T-cell (primary cell): Measurements from ENCODE around the gene WRAP53. TPM values are rescaled to one million over a fixed set of nuclear protein-coding genes. Genes with fewer than 3 reads are reported as not detected.

Source experiments
- ATAC-seq, 4 experiments: fragments of 200-7000 bp in 3 of 4; fragments of 150-1000 bp in 1 of 4; cut with Tn5 transposase; replicated peaks in 1 of 4; 1 replicate in 3 of 4; 2 replicates in 1 of 4; pipeline ENCODE4 v1.10.0; 2021; ENCODE audit warnings: moderate library complexity in 3 of 4, mild to moderate bottlenecking in 2 of 4, moderate number of reproducible peaks in 1 of 4
- CTCF ChIA-PET, 2 donors: fragments of 300-600 bp; sonication (Branson Sonifier 250); formaldehyde crosslinking; loops; one replicate each; lab custom pipeline; 2022; ENCODE audit warnings: antibody characterized with exemption in 2 of 2; lab: Charles Lee
- POLR2A ChIA-PET, 2 donors: fragments of 300-600 bp; sonication (Branson Sonifier 250); formaldehyde crosslinking; loops; one replicate each; lab custom pipeline; 2022; ENCODE audit warnings: antibody characterized with exemption in 2 of 2; lab: Charles Lee
- DNase-seq, 35 experiments: peaks; one replicate each; pipeline versions ENCODE4 v3.0.0 to v3.0.0-alpha.2; 2013 to 2023
- H3K27ac ChIP-seq: one replicate; pipeline ENCODE4 v1.5.1; 2013; ENCODE audit warnings: low read length
- H3K27me3 ChIP-seq, 2 experiments: replicated peaks in 1 of 2; 1 replicate in 1 of 2; 2 replicates in 1 of 2; pipeline versions ENCODE4 v1.6.1 to v1.7.0; 2013; ENCODE audit warnings: low read length in 1 of 2, mixed read lengths in 1 of 2; ENCODE audit not compliant: control insufficient read depth in 2 of 2, insufficient read depth in 2 of 2; ENCODE audit errors: extremely low read depth in 1 of 2
- H3K36me3 ChIP-seq, 2 donors: 1 replicate in 1 of 2; 2 replicates in 1 of 2; pipeline versions ENCODE4 v1.6.1 to v1.7.0; 2013; ENCODE audit warnings: low read length in 1 of 2; ENCODE audit not compliant: control insufficient read depth in 2 of 2, insufficient read depth in 1 of 2; ENCODE audit errors: extremely low read depth in 1 of 2
- H3K4me1 ChIP-seq, 2 experiments: 1 replicate in 1 of 2; 2 replicates in 1 of 2; pipeline versions ENCODE4 v1.6.1 to v1.7.0; 2013; ENCODE audit warnings: low read length in 2 of 2, mixed read lengths in 1 of 2; ENCODE audit not compliant: insufficient read depth in 2 of 2, control insufficient read depth in 1 of 2; ENCODE audit errors: extremely low read depth in 1 of 2
- H3K4me3 ChIP-seq, 2 donors: 1 replicate in 1 of 2; 2 replicates in 1 of 2; pipeline versions ENCODE4 v1.5.1 to v1.7.0; 2013; ENCODE audit warnings: mild to moderate bottlenecking in 2 of 2, low read length in 1 of 2, moderate library complexity in 1 of 2; ENCODE audit not compliant: control insufficient read depth in 1 of 2; ENCODE audit errors: extremely low read depth in 1 of 2
- H3K9me3 ChIP-seq: 2 replicates; pipeline ENCODE4 v1.7.0; 2013
- H3K27ac Mint-ChIP-seq, 2 donors: one replicate each; pipeline ENCODE4 v1.8.0; 2020 to 2021; ENCODE audit warnings: mild to moderate bottlenecking in 2 of 2, mixed read lengths in 2 of 2
- H3K27me3 Mint-ChIP-seq, 2 donors: one replicate each; pipeline ENCODE4 v1.8.0; 2021 to 2022; ENCODE audit warnings: mixed read lengths in 2 of 2
- H3K36me3 Mint-ChIP-seq: one replicate; pipeline ENCODE4 v1.8.0; 2021; ENCODE audit warnings: mixed read lengths
- H3K4me1 Mint-ChIP-seq, 3 donors: one replicate each; pipeline ENCODE4 v1.8.0; 2020 to 2022; ENCODE audit warnings: mixed read lengths in 3 of 3, mild to moderate bottlenecking in 1 of 3
- H3K4me3 Mint-ChIP-seq, 3 donors: one replicate each; pipeline ENCODE4 v1.8.0; 2020 to 2022; ENCODE audit warnings: mild to moderate bottlenecking in 3 of 3, mixed read lengths in 3 of 3, moderate library complexity in 3 of 3
- H3K9me3 Mint-ChIP-seq, 3 donors: one replicate each; pipeline ENCODE4 v1.8.0; 2020 to 2022; ENCODE audit warnings: mixed read lengths in 3 of 3
- WGBS: methylation state at CpG from one replicate; pipeline ENCODE4 v1.1.5; 2013; ENCODE audit warnings: missing lambda C conversion rate; ENCODE audit not compliant: insufficient coverage; 5-methylcytosine and 5-hydroxymethylcytosine counted together
- total RNA-seq, 35 experiments: library from RNA in 6 of 35; stranded (reverse) in 6 of 35; fragments of 120-200 nt in 1 of 35; gene quantifications; one replicate each; pipeline versions ENCODE4 v1.2.1 to v1.2.4 and lab custom pipeline; 2013 to 2026

The WRAP53 gene
- total RNA-seq, 5 donors from 2014 or later (not counting 1 experiment from before 2014, with no cell fraction given), result 8.0 to 14.6 (median 13.1) TPM

- Mint-ChIP-seq H3K4me3 (no peak overlapping the region), H3K36me3 (peaks cover 28% of the 10 kb centered on the region), H3K9me3 (no peaks in the 10 kb centered on the region), H3K4me1 (peaks cover 3 to 7% (median 7%) of the 10 kb centered on the region in 3 donors), H3K27ac (no peak overlapping the region), H3K27me3 (no peaks in the 10 kb centered on the region)
- POLR2A ChIA-PET, result no interaction called here
- H3K9me3 ChIP-seq, result no peaks in the 10 kb centered on the region
- no peak for DNase-seq
- H3K36me3 ChIP-seq, result peaks cover 0 to 38% of the 10 kb centered on the region in 2 donors
- no peaks in the 10 kb centered on the region for H3K27me3 ChIP-seq
- no peaks in the 10 kb centered on the region for H3K4me1 ChIP-seq
- no peak for ATAC-seq
- no peak overlapping the region for H3K4me3 ChIP-seq
- CTCF ChIA-PET, result interaction anchor here in 1 of 2 donors (0.6 kb wide), 1 partner anchor 12 kb away, joined by 3 read pairs; the partner anchor contains the start of gene WRAP53
- no CpG with 5 or more reads among the region's 5 CpGs for WGBS
- no peak overlapping the region for H3K27ac ChIP-seq
Measured at GRCh38 chr17:7676533-7676932, 11.7 kb upstream of the WRAP53 start.

DNA sequence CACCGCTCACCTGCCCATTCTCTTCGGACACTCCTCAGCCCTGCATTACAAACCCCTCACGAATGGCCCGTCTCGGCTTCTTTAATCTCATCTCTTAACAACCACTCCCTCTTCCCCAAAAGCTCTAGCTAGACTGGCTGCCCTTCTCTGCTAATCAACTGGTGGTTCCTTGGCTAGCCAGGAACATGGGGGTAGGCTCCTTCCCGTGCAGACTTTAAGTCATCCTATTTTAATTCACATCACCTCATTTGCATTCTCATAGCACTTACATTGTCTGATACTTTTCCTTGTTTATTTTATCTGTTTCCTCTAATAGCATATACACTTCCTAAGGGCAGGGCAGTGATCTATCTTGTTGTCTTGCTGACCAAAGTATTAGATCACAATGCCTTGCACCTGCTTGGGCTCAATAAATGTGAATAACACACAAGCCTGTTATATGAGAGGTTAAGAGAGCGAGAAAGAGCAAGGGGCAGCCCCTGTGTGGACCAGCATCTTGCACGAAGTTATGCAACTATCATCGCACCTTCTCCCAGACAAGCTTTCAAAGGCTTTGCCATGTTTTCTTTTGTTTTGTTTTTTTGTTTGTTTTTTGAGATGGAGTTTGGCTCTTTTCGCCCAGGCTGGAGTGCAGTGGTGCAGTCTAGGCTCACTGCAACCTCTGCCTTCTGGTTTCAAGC lies 10.7 kb upstream of the WRAP53 start:
- Histone ChIP-seq H3K27ac (no peak overlapping the region), H3K27me3 (no peaks in the 10 kb centered on the region), H3K36me3 (peaks cover 0 to 31% of the 10 kb centered on the region in 2 donors), H3K4me3 (no peak overlapping the region), H3K4me1 (peaks cover 0 to 2% of the 10 kb centered on the region in 2 experiments), H3K9me3 (no peaks in the 10 kb centered on the region)
- H3K27me3 Mint-ChIP-seq, result no peaks in the 10 kb centered on the region
- ChIA-PET CTCF (interaction anchor here in 1 of 2 donors (0.6 kb wide), 2 partner anchors 11 to 45 kb away, joined by 3 read pairs; partner anchors contain the start of gene WRAP53), POLR2A (no interaction called here)
- H3K9me3 Mint-ChIP-seq, result no peaks in the 10 kb centered on the region
- DNase-seq (no peak), ATAC-seq (no peak)
- H3K27ac Mint-ChIP-seq, result peak overlapping the region in 1 of 2 donors; percentile 2
- peaks cover 28% of the 10 kb centered on the region for H3K36me3 Mint-ChIP-seq
- 96% methylated on average over 7 of the region's 10 CpGs for WGBS
- H3K4me1 Mint-ChIP-seq, result peaks cover 5 to 10% (median 7%) of the 10 kb centered on the region in 3 donors
- no peak overlapping the region for H3K4me3 Mint-ChIP-seq

DNA sequence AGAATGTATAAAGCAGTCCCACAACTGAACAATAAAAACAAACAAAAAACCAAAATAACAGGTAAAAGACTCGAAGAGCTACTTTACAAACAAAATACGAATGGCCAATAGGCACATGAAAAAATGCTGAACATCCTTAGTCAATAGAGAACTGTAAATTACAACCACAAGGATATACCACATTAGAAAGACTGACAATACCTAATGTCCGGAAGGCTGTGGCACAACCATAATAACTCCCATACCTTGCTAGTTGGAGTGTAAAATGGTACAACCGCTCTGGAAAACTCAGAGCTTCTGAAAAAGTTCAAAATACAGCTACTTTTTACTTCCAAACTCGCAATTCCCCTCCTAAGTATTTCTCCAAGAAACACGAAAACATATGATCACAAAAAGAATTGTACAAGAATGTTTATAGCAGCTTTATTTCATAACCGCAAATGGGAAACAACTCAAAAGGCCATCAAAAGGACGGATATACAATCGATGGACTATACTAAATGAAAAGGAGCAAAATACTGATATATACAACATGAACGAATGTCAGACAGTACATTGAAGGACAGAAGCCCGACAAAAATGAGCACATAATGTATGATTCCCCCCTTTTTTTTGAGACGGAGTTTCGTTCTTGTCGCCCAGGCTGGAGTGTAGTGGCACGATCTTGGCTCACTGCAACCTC lies 3.3 kb upstream of the WRAP53 start:
- ChIA-PET POLR2A (interaction anchor here in 1 of 2 donors (0.6 to 1.0 kb wide), 2 partner anchors 73 to 350 kb away, joined by 3 to 4 read pairs; no protein-coding TSS in a partner anchor), CTCF (interaction anchor here (0.6 to 4.0 kb wide), 6 partner anchors 12 to 1286 kb away, joined by 3 to 26 read pairs (median 4); partner anchors contain the start of genes SAT2 (in 1 of the 2) and TMEM102 (in 1 of the 2))
- Mint-ChIP-seq H3K27ac (peak overlapping the region; percentile 100), H3K4me3 (peak overlapping the region; percentile 85 to 99 (median 96)), H3K9me3 (no peaks in the 10 kb centered on the region), H3K27me3 (no peaks in the 10 kb centered on the region), H3K36me3 (no peaks in the 10 kb centered on the region), H3K4me1 (peaks cover 41 to 52% (median 49%) of the 10 kb centered on the region in 3 donors)
- DNase-seq (peak in 1 of 35 experiments; percentile 33), ATAC-seq (no peak)
- H3K9me3 ChIP-seq, result no peaks in the 10 kb centered on the region
- WGBS, result 50% methylated on average over 2 of the region's 15 CpGs
- H3K4me3 ChIP-seq, result peak overlapping the region; percentile 89 to 99
- H3K36me3 ChIP-seq, result peaks cover 0 to 4% of the 10 kb centered on the region in 2 donors
- H3K27me3 ChIP-seq, result no peaks in the 10 kb centered on the region
- H3K27ac ChIP-seq, result peak overlapping the region; percentile 98
- peaks cover 17 to 35% of the 10 kb centered on the region in 2 experiments for H3K4me1 ChIP-seq

DNA sequence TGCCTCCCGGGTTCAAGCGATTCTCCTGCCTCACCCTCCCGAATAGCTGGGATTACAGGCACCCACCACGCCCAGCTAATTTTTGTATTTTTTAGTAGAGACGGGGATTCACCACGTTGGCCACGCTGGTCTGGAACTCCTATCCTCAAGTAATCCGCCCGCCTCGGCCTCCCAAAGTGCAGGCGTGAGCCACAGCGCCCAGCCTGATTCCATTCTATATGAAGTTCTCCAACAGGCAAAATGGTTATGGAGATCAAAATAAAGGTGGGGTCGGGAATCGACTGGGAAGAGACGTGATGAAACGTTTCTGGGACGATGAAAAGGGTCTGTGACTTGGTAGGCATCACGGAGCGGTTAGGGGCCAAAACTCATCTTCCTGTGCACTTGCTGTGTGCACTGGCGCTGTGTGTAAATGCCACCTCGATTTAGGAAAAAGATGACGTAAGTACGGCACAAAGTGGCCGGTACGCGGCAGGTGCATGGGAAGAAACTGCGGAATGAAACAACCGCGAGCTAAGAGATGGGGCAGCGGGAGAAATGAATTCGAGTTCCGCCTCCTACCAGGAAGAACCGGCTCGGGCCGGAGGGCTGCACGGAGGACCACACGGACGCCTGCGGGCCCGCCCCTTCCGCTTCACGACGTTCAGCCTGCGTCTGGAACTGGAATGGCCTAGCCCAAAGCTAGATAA lies 2.6 kb upstream of the WRAP53 start:
- Histone ChIP-seq H3K36me3 (peaks cover 0 to 7% of the 10 kb centered on the region in 2 donors), H3K4me3 (peak overlapping the region; percentile 89 to 99), H3K27me3 (no peaks in the 10 kb centered on the region), H3K27ac (peak overlapping the region; percentile 98), H3K9me3 (no peaks in the 10 kb centered on the region), H3K4me1 (peaks cover 17 to 35% of the 10 kb centered on the region in 2 experiments)
- ATAC-seq, result peak; percentile 64 to 69 (median 64)
- DNase-seq, result peak; percentile 70 to 95 (median 87)
- H3K4me1 Mint-ChIP-seq, result peaks cover 43 to 52% (median 52%) of the 10 kb centered on the region in 3 donors
- peak overlapping the region; percentile 100 for H3K27ac Mint-ChIP-seq
- H3K36me3 Mint-ChIP-seq, result peaks cover 3% of the 10 kb centered on the region
- H3K27me3 Mint-ChIP-seq, result no peaks in the 10 kb centered on the region
- ChIA-PET POLR2A (interaction anchor here (0.6 to 1.2 kb wide), 7 partner anchors 35 to 486 kb away, joined by 3 to 7 read pairs (median 4); partner anchors contain the start of genes ATP1B2 (in 1 of the 2), MPDU1 (in 1 of the 2) and SAT2 (in 1 of the 2)), CTCF (interaction anchor here (0.5 to 4.0 kb wide), 9 partner anchors 13 to 1286 kb away, joined by 3 to 36 read pairs (median 4); partner anchors contain the start of genes FXR2 (in 1 of the 2), SAT2 (in 1 of the 2) and TMEM102 (in 1 of the 2))
- H3K4me3 Mint-ChIP-seq, result peak overlapping the region; percentile 85 to 99 (median 96)
- H3K9me3 Mint-ChIP-seq, result no peaks in the 10 kb centered on the region
- 4% methylated on average over 35 of the region's 44 CpGs for WGBS

DNA sequence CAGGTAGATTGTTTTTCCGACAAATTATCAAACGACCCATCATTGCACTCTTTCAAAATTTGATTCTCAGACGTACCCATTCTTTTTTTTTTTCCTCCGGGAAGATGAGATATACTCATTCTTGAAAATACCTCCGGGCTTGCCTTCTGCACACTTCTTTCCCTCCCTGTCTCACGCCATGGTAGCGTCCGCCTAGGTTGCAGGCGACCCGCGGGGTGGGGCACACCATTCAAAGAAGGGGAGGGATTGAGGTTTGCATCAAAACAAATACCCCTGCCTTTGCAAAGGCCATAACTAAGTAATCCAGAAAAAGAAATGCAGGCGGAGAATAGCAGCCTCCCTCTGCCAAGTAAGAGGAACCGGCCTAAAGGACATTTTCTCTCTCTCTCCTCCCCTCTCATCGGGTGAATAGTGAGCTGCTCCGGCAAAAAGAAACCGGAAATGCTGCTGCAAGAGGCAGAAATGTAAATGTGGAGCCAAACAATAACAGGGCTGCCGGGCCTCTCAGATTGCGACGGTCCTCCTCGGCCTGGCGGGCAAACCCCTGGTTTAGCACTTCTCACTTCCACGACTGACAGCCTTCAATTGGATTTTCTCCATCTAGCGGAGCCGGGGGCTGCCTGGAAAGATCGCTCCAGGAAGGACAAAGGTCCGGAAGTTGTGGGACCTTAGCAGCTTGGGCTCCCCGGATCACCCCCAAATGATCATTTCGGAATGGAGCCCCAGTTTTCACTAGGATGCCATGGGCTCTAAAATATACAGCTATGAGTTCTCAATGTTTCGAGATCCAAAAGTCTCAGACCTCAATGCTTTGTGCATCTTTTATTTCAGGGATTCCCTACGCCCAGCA lies 1.8 kb upstream of the WRAP53 start:
- peaks cover 17 to 35% of the 10 kb centered on the region in 2 experiments for H3K4me1 ChIP-seq
- peaks cover 0 to 7% of the 10 kb centered on the region in 2 donors for H3K36me3 ChIP-seq
- Mint-ChIP-seq H3K27ac (peak overlapping the region; percentile 100), H3K36me3 (peaks cover 6% of the 10 kb centered on the region), H3K4me1 (peaks cover 43 to 52% (median 52%) of the 10 kb centered on the region in 3 donors), H3K9me3 (no peaks in the 10 kb centered on the region), H3K27me3 (no peaks in the 10 kb centered on the region), H3K4me3 (peak overlapping the region; percentile 85 to 99 (median 96))
- CTCF ChIA-PET, result interaction anchor here (0.5 to 4.0 kb wide), 33 partner anchors 35 to 691 kb away, joined by 3 to 36 read pairs (median 4); partner anchors contain the start of genes ATP1B2 (in 1 of the 2), FXR2 (in 1 of the 2), GABARAP (in 1 of the 2) and KRABD2 (in 1 of the 2)
- DNase-seq, result peak; percentile 55 to 90 (median 75)
- no peaks in the 10 kb centered on the region for H3K27me3 ChIP-seq
- H3K4me3 ChIP-seq, result peak overlapping the region; percentile 89 to 99
- H3K9me3 ChIP-seq, result no peaks in the 10 kb centered on the region
- peak; percentile 53 to 55 (median 54) for ATAC-seq
- H3K27ac ChIP-seq, result peak overlapping the region; percentile 98
- 0% methylated on average over 13 of the region's 30 CpGs for WGBS
- POLR2A ChIA-PET, result interaction anchor here (0.6 to 1.6 kb wide), 11 partner anchors 36 to 556 kb away, joined by 3 to 7 read pairs (median 5); partner anchors contain the start of genes ATP1B2 (in 1 of the 2), MPDU1 (in 1 of the 2) and SAT2 (in 1 of the 2)
